GM12878 (cell line): ENCODE data around the gene GLRX5. TPM values are rescaled to one million over a fixed set of nuclear protein-coding genes. Genes with fewer than 3 reads are reported as not detected.

Source experiments
- E4F1 ChIP-seq: fragments of 450-650 bp; IDR thresholded peaks from 2 replicates; pipeline ENCODE4 v1.6.1; 2018; ENCODE audit warnings: borderline replicate concordance, mild to moderate bottlenecking; ENCODE audit not compliant: partially characterized antibody
- JUND ChIP-seq: IDR thresholded peaks from 2 replicates; pipeline ENCODE4 v1.6.1; 2012; ENCODE audit warnings: low read depth, mild to moderate bottlenecking, low read length, improper control_type of control experiment, moderate library complexity
- PML ChIP-seq: IDR thresholded peaks from 2 replicates; pipeline ENCODE4 v1.6.1; 2012; ENCODE audit warnings: low read length, inconsistent platforms
- SMAD5 ChIP-seq: IDR thresholded peaks from 2 replicates; pipeline ENCODE4 v1.6.1; 2016; ENCODE audit warnings: antibody characterized with exemption, low read depth
- TCF12 ChIP-seq: IDR thresholded peaks from 2 replicates; pipeline ENCODE4 v1.6.1; 2011; ENCODE audit warnings: low read depth, mild to moderate bottlenecking, low read length
- USF2 ChIP-seq: IDR thresholded peaks from 2 replicates; pipeline ENCODE4 v1.6.1; 2011; ENCODE audit warnings: low read depth, low read length, improper control_type of control experiment, borderline replicate concordance
- ZBTB4 ChIP-seq: fragments of 450-650 bp; formaldehyde crosslinking; IDR thresholded peaks from 2 replicates; pipeline ENCODE4 v1.4.0; 2022; ENCODE audit warnings: mild to moderate bottlenecking, moderate library complexity
- ZNF592 ChIP-seq: fragments of 450-650 bp; IDR thresholded peaks from 2 replicates; pipeline ENCODE4 v1.6.1; 2017; ENCODE audit warnings: mild to moderate bottlenecking, moderate library complexity
- ZSCAN29 ChIP-seq: fragments of 450-650 bp; IDR thresholded peaks from 2 replicates; pipeline ENCODE4 v1.6.1; 2017; ENCODE audit warnings: mild to moderate bottlenecking, moderate library complexity
- polyA plus RNA-seq, 11 experiments: library from polyadenylated mRNA; depleted of rRNA in 4 of 11; unstranded in 6 of 11; stranded (reverse) in 5 of 11; fragments of >200 nt; fragmentation: Nextera tagmentation in 4 of 11; fragmentation: Illumina TruSeq in 1 of 11; extraction: Ambion mirVana in 4 of 11; extraction: Trizol in 1 of 11; gene quantifications; 1 replicate in 1 of 11; 2 replicates in 10 of 11; pipeline versions ENCODE4 v1.2.1 to v1.2.3, GENCODE V29; 2011 to 2016; ENCODE audit warnings: inconsistent platforms in 2 of 11, missing spikeins in 2 of 11, low read depth in 1 of 11
- total RNA-seq, 4 experiments: library from RNA; depleted of rRNA in 3 of 4; stranded (reverse); fragments of >200 nt in 3 of 4; fragmentation: Illumina TruSeq in 1 of 4; extraction: Trizol in 1 of 4; gene quantifications; 2 replicates each; pipeline versions ENCODE4 v1.2.1 to v1.2.3, GENCODE V29; 2013 to 2021

Gene GLRX5
- total and polyA plus RNA-seq, 10 of the 15 experiments (the other 5 are each of a cell fraction or from before 2014, with no cell fraction given) = 12.8 to 139 (median 55.4) TPM

GRCh38 chr14:95510804-95511203, 24.0 kb upstream of the GLRX5 start (continued):
- no peak for TF ChIP-seq E4F1
- no peak for TF ChIP-seq PML
- TF ChIP-seq ZNF592 = no peak
- no peak for TF ChIP-seq SMAD5
- no peak for TF ChIP-seq USF2
- no peak for TF ChIP-seq JUND
- TF ChIP-seq TCF12 = no peak
- TF ChIP-seq ZBTB4 (CRISPR knock-in tag) = no peak
- TF ChIP-seq ZSCAN29 = no peak
- TF ChIP-seq, all 136 proteins: peak for 0
